Lung (tissue), 12 donors: ENCODE data around the gene ZEB2. TPM values are rescaled to one million over a fixed set of nuclear protein-coding genes. Genes with fewer than 3 reads are reported as not detected.

Experiments used
- ATAC-seq: fragments of 200-7000 bp; cut with Tn5 transposase; one replicate; pipeline ENCODE4 v1.9.1; 2020; ENCODE audit warnings: moderate number of reproducible peaks; ENCODE audit not compliant: insufficient read depth, low FRiP score
- DNase-seq, 3 donors: peaks; one replicate each; pipeline ENCODE4 v3.0.0-alpha.2; 2013 to 2017
- H3K27ac ChIP-seq, 2 donors: one replicate each; pipeline ENCODE4 v1.5.1; 2013; ENCODE audit warnings: mild to moderate bottlenecking in 2 of 2, moderate library complexity in 2 of 2, control low read depth in 1 of 2, inconsistent platforms in 1 of 2, low read depth in 1 of 2, low read length in 1 of 2
- H3K27me3 ChIP-seq, 3 donors: one replicate each; pipeline ENCODE4 v1.5.1; 2013; ENCODE audit warnings: low read length in 2 of 3; ENCODE audit not compliant: control insufficient read depth in 3 of 3, insufficient read depth in 3 of 3
- H3K36me3 ChIP-seq, 4 donors: one replicate each; pipeline ENCODE4 v1.5.1; 2013; ENCODE audit warnings: low read length in 4 of 4, mild to moderate bottlenecking in 1 of 4, moderate library complexity in 1 of 4; ENCODE audit not compliant: control insufficient read depth in 4 of 4, insufficient read depth in 4 of 4
- H3K4me1 ChIP-seq, 5 donors: one replicate each; pipeline ENCODE4 v1.5.1; 2013; ENCODE audit warnings: low read length in 5 of 5, mild to moderate bottlenecking in 2 of 5, moderate library complexity in 1 of 5; ENCODE audit not compliant: control insufficient read depth in 5 of 5, insufficient read depth in 5 of 5
- H3K4me3 ChIP-seq: one replicate; pipeline ENCODE4 v1.5.1; 2013; ENCODE audit warnings: mild to moderate bottlenecking, control low read depth, moderate library complexity
- H3K9ac ChIP-seq, 2 donors: one replicate each; pipeline ENCODE4 v1.5.1; 2013; ENCODE audit warnings: low read length in 2 of 2, control low read depth in 1 of 2; ENCODE audit not compliant: insufficient read depth in 1 of 2
- H3K9me3 ChIP-seq, 4 donors: one replicate each; pipeline ENCODE4 v1.5.1; 2013; ENCODE audit warnings: low read length in 3 of 4, mild to moderate bottlenecking in 1 of 4, moderate library complexity in 1 of 4; ENCODE audit not compliant: control insufficient read depth in 4 of 4, insufficient read depth in 3 of 4
- CTCF ChIP-seq: IDR thresholded peaks from 2 replicates; pipeline ENCODE4 v1.5.1; 2012; ENCODE audit warnings: mild to moderate bottlenecking; ENCODE audit errors: control extremely low read depth, extremely low read depth
- WGBS, 2 donors: extraction: QIAGEN DNeasy Blood & Tissue Kit; methylation state at CpG; one replicate each; pipeline ENCODE4 v1.1.7; 2013; 5-methylcytosine and 5-hydroxymethylcytosine counted together
- polyA plus RNA-seq, 2 donors: library from polyadenylated mRNA; stranded (reverse); fragments of 200-250 nt; gene quantifications; one replicate each; pipeline ENCODE4 v1.2.1, GENCODE V29; 2013
- total RNA-seq, 2 donors: library from RNA; depleted of rRNA in 1 of 2; stranded (reverse); fragments of >200 nt in 1 of 2; gene quantifications; one replicate each; pipeline ENCODE4 v1.2.1, GENCODE V29; 2014 to 2021
- donor health status: control.
- donor health status: control.
- donor health status: Bipolar disorder and iron deficiency.
- donor health status: healthy.
- donor health status: DM: yes; HTN: yes; CAD: no.

The ZEB2 gene
- total and polyA plus RNA-seq, 4 donors: 27.0 to 332 (median 127) TPM

GRCh38 chr2:144560251-144560650, 40.3 kb upstream of the ZEB2 start:
- no peaks in the 10 kb centered on the region for H3K27me3 ChIP-seq
- no peak overlapping the region for H3K27ac ChIP-seq
- DNase-seq: no peak
- 28 to 54% methylated on average over 1 of the region's 1 CpG for WGBS, 2 donors
- no peak overlapping the region for H3K4me3 ChIP-seq
- no peaks in the 10 kb centered on the region for H3K9me3 ChIP-seq
- H3K36me3 ChIP-seq: no peaks in the 10 kb centered on the region
- H3K4me1 ChIP-seq: no peaks in the 10 kb centered on the region
- no peak for ATAC-seq
- TF ChIP-seq CTCF: no peak
- no peak overlapping the region for H3K9ac ChIP-seq

- WGBS, 2 donors: 57 to 72% methylated on average over 3 of the region's 3 CpGs
These were observed 39.8 kb upstream of the ZEB2 start for GRCh38 chr2:144559681-144560080.

GRCh38 chr2:144559242-144559641, 39.3 kb upstream of the ZEB2 start:
- Histone ChIP-seq H3K27me3 (no peaks in the 10 kb centered on the region), H3K27ac (no peak overlapping the region), H3K36me3 (no peaks in the 10 kb centered on the region), H3K9me3 (no peaks in the 10 kb centered on the region), H3K9ac (no peak overlapping the region), H3K4me1 (peaks cover 0 to 6% (median 0%) of the 10 kb centered on the region in 5 donors), H3K4me3 (no peak overlapping the region)
- WGBS, 2 donors: 87 to 90% methylated on average over 1 of the region's 1 CpG
- ATAC-seq (no peak), DNase-seq (no peak)
- no peak for TF ChIP-seq CTCF

More at GRCh38 chr2:144559681-144560080, 39.8 kb upstream of the ZEB2 start:
- H3K27ac ChIP-seq: no peak overlapping the region
- no peaks in the 10 kb centered on the region for H3K9me3 ChIP-seq
- H3K4me1 ChIP-seq: peaks cover 0 to 2% (median 0%) of the 10 kb centered on the region in 5 donors
- no peak for ATAC-seq
- H3K4me3 ChIP-seq: no peak overlapping the region
- TF ChIP-seq CTCF: no peak
- no peak for DNase-seq
- no peaks in the 10 kb centered on the region for H3K27me3 ChIP-seq
- no peak overlapping the region for H3K9ac ChIP-seq
- no peaks in the 10 kb centered on the region for H3K36me3 ChIP-seq
